Aorta (tissue), 5 donors: ENCODE measurements around the gene STK31. TPM values are rescaled to one million over a fixed set of nuclear protein-coding genes. Genes with fewer than 3 reads are reported as not detected.
A peak's percentile ranks its signal among the peaks of the same experiment; 100 is the strongest.
"Not testable (repeated sequence)": the region's sequence is repeated elsewhere in the genome, so short reads cannot be mapped to it uniquely, and the experiment has no call there.

Experiments
- ATAC-seq: fragments of 200-7000 bp; cut with Tn5 transposase; one replicate; pipeline ENCODE4 v1.9.1; 2022; ENCODE audit warnings: moderate library complexity; ENCODE audit not compliant: low FRiP score
- DNase-seq, 2 donors: peaks; one replicate each; pipeline ENCODE4 v3.0.0-alpha.2; 2020
- H3K27ac ChIP-seq, 2 donors: one replicate each; pipeline ENCODE4 v1.5.1; 2013; ENCODE audit warnings: low read length in 2 of 2, mild to moderate bottlenecking in 2 of 2, moderate library complexity in 2 of 2, control low read depth in 1 of 2, inconsistent platforms in 1 of 2, low read depth in 1 of 2
- H3K27me3 ChIP-seq, 2 donors: one replicate each; pipeline ENCODE4 v1.6.1; 2013; ENCODE audit warnings: control low read depth in 1 of 2, low read length in 1 of 2, mild to moderate bottlenecking in 1 of 2, moderate library complexity in 1 of 2; ENCODE audit not compliant: insufficient read depth in 2 of 2, control insufficient read depth in 1 of 2
- H3K36me3 ChIP-seq, 2 donors: one replicate each; pipeline ENCODE4 v1.6.1; 2013; ENCODE audit warnings: control low read depth in 1 of 2, low read length in 1 of 2, mild to moderate bottlenecking in 1 of 2; ENCODE audit not compliant: insufficient read depth in 2 of 2, control insufficient read depth in 1 of 2
- H3K4me1 ChIP-seq, 2 donors: one replicate each; pipeline ENCODE4 v1.6.1; 2013; ENCODE audit warnings: low read length in 2 of 2, control low read depth in 1 of 2, mild to moderate bottlenecking in 1 of 2, moderate library complexity in 1 of 2; ENCODE audit not compliant: insufficient read depth in 2 of 2, control insufficient read depth in 1 of 2
- H3K4me3 ChIP-seq, 2 donors: one replicate each; pipeline ENCODE4 v1.5.1; 2013; ENCODE audit warnings: low read length in 2 of 2, control low read depth in 1 of 2, mild to moderate bottlenecking in 1 of 2
- H3K9me3 ChIP-seq: one replicate; pipeline ENCODE4 v1.6.1; 2013; ENCODE audit warnings: mild to moderate bottlenecking, low read length; ENCODE audit not compliant: control insufficient read depth
- WGBS, 2 donors: extraction: QIAGEN DNeasy Blood & Tissue Kit; methylation state at CpG; one replicate each; pipeline ENCODE4 v1.1.7; 2013; 5-methylcytosine and 5-hydroxymethylcytosine counted together
- intact Hi-C, 2 donors: fragments of 100-400 bp; cut with DNase I; formaldehyde crosslinking; loops; one replicate each; pipeline versions ENCODE4 v1.14.2 to v1.15.0; 2022
- polyA plus RNA-seq, 2 donors: library from polyadenylated mRNA; stranded (reverse); fragments of 200-250 nt; gene quantifications; one replicate each; pipeline ENCODE4 v1.2.3, GENCODE V29; 2013
- total RNA-seq, 2 donors: library from RNA; stranded (reverse); fragmentation: NEBNext Ultra II Directional; extraction: Animal tissue kit (Norgen Biotek cat#: 25700); gene quantifications; one replicate each; pipeline ENCODE4 v1.2.1, GENCODE V29; 2021
- donor health status: healthy with polysubstance abuse.
- donor health status: Bipolar disorder and iron deficiency.
- donor health status: DM: no; HTN: no; CAD: no.
- donor health status: DM: no; HTN: no; CAD: no.
- donor health status: DM: yes; HTN: yes; CAD: no.

Gene STK31
- total and polyA plus RNA-seq, 4 donors, result 0.13 to 2.2 (median 0.94) TPM; not detected in 1

DNA sequence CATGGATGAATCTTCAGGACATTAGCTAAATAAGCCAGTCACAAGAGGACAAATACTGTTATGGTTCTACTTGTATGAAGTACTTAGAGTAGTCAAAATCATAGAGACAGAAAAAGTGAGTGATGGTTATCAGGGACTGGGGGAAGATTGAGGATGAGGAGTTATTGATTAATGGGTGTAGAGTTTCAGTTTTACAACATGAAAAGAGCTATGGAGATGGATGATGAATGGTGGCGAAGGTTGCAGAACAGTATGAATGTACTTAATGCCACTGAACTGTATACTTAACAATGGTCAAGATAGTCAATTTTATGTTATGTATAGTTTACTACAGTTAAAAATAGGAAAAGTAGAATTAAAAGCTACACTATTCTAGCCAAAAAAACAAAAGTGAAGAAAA lies 7.8 kb downstream of the STK31 start:
- H3K27ac ChIP-seq, result no peak overlapping the region
- no peaks in the 10 kb centered on the region for H3K4me1 ChIP-seq
- no peaks in the 10 kb centered on the region for H3K27me3 ChIP-seq
- H3K36me3 ChIP-seq, result no peaks in the 10 kb centered on the region
- DNase-seq (no peak), ATAC-seq (no peak)
- intact Hi-C loops, result no loop called here
- 97 to 100% methylated on average over 1 of the region's 1 CpG for WGBS, 2 donors
- H3K9me3 ChIP-seq, result no peaks in the 10 kb centered on the region
- H3K4me3 ChIP-seq, result no peak overlapping the region

DNA sequence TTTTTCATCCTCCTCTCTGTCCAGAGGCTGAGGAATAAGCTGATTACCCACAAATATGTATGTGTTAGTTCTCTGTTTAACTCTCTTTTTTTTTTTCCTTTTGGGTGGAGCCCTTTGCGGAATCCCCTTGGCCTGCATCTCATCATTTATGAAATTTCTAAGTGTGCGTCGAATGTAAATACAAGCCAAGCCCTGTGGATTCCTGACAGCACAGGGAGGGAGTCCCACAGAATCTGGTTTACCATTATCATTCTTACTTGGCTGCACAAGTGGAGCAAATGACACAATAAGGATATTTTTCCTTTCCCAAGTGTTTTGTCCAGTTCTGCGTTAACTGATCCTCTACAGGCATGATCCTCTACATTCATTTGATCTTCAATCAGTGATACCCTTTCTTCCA lies 11.4 kb downstream of the STK31 start:
- Histone ChIP-seq H3K4me3 (no peak overlapping the region), H3K27me3 (no peaks in the 10 kb centered on the region), H3K27ac (no peak overlapping the region), H3K36me3 (no peaks in the 10 kb centered on the region), H3K9me3 (no peaks in the 10 kb centered on the region), H3K4me1 (no peaks in the 10 kb centered on the region)
- ATAC-seq, result no peak
- no peak for DNase-seq
- intact Hi-C loops, result no loop called here
- WGBS, 2 donors, result 81 to 91% methylated on average over 4 of the region's 4 CpGs

DNA sequence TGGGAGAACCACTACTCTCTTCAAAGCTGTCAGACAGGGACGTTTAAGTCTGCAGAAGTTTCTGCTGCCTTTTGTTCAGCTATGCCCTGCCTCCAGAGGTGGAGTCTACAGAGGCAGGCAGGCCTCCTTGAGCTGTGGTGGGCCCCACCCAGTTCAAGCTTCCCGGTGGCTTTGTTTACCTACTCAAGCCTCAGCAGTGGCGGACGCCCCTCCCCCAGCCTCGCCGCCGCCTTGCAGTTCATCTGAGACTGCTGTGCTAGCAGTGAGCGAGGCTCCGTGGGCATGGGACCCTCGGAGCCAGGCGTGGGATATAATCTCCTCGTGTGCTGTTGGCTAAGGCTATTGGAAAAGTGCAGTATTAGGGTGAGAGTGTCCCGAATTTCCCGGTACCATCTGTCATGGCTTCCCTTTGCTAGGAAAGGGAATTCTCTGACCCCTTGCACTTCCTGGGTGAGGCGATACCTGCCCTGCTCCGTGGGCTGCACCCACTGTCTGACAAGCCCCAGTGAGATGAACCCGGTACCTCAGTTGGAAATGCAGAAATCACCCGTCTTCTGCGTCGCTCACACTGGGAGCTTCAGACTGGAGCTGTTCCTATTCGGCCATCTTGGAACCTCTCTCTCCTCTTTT lies 12.7 kb downstream of the STK31 start:
- H3K27me3 ChIP-seq, ATAC-seq, H3K27ac ChIP-seq, H3K36me3 ChIP-seq, intact Hi-C loops, H3K9me3 ChIP-seq, DNase-seq, H3K4me1 ChIP-seq, H3K4me3 ChIP-seq: not testable (repeated sequence)
- WGBS, 2 donors, result 84 to 87% methylated on average over 20 to 21 of the region's 21 CpGs

DNA sequence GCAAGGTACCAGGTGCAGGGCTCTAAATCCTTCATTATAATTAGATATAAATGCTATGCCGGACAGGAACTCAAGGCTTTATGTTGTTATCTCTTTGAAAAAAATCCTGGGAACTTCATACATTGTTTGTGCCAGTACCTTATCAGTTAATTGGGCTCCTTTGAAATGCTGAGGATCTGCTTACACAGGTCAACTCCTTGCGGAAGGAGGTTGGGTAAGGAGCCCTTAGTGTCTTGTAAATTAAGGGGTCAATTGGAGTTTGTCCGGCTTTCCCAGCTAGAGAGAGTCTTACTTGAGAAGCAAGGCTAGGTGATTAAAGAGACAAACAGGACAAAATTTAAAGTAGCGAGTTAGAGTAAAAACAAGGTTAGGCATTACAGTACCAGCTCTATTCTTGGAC lies 14.1 kb downstream of the STK31 start:
- intact Hi-C loops, H3K9me3 ChIP-seq, H3K27ac ChIP-seq, DNase-seq, H3K27me3 ChIP-seq, H3K4me3 ChIP-seq, H3K4me1 ChIP-seq, H3K36me3 ChIP-seq, ATAC-seq: not testable (repeated sequence)
- 56 to 84% methylated on average over 4 of the region's 4 CpGs for WGBS, 2 donors

DNA sequence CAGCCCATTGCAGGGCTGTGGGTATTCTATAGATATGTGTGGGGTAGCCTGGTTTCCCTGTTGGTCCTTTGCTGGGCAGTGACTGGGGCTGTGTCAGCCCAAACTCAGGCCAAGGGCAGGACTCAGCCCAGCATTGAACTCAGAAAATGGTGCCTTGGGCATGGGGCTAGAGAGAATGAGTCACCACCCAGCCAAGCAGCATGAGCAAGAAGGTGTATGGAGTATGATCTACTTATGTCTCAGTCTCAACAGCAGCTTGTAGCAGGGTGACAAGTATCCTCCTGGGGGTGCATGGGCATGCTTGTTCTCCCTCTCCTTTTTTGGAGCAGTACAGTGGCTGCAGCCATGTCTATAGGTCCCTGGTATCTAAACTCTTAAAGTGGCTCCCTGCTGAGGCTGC lies 32.0 kb downstream of the STK31 start:
- Histone ChIP-seq H3K27ac (no peak overlapping the region), H3K4me1 (no peaks in the 10 kb centered on the region), H3K27me3 (no peaks in the 10 kb centered on the region), H3K36me3 (no peaks in the 10 kb centered on the region), H3K4me3 (no peak overlapping the region), H3K9me3 (peaks cover 12% of the 10 kb centered on the region)
- ATAC-seq, result peak; percentile 48
- intact Hi-C loops, result no loop called here
- DNase-seq, result no peak

DNA sequence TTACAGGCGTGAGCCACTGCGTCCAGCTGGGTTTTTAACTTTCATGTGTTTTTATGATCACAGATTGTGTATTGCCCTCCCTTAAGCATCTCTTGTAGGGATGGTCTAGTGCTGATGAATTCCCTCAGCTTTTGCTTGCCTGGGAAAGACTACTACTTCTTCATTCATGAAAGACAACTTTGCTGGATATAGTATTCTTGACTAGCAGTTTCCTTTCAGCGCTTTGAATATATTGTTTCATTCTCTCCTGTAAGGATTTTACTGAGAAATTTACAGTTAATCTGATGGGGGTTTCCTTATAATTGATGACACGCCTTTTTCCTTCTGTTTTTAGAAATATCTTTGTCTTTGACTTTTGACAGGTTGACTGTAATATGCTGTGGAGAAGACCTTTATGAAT lies 33.2 kb downstream of the STK31 start:
- Histone ChIP-seq H3K9me3 (peaks cover 12% of the 10 kb centered on the region), H3K36me3 (no peaks in the 10 kb centered on the region), H3K4me1 (no peaks in the 10 kb centered on the region), H3K4me3 (no peak overlapping the region), H3K27me3 (no peaks in the 10 kb centered on the region), H3K27ac (no peak overlapping the region)
- no peak for ATAC-seq
- intact Hi-C loops, result no loop called here
- DNase-seq, result no peak
- 89 to 90% methylated on average over 4 of the region's 4 CpGs for WGBS, 2 donors

DNA sequence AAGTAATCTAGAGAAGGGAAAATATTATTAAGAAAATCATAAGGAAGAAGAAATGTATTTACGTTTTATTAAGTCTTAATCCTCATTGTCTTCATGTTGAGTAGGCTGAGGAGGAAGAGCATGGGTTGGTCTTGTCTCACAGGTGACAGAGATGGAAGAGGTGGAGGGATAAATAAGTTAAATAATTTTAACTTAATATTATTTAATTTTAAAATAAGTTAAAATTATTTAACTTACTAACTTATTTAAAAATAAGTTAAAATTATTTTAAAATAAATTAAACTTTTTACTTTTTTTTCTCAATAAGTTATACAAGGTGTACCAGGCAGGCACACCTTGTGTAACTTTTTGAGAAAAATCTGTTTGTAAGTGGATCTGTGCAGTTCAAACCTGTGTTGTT lies 36.6 kb downstream of the STK31 start:
- DNase-seq (no peak), ATAC-seq (no peak)
- Histone ChIP-seq H3K4me3 (no peak overlapping the region), H3K4me1 (no peaks in the 10 kb centered on the region), H3K36me3 (no peaks in the 10 kb centered on the region), H3K9me3 (peaks cover 12% of the 10 kb centered on the region), H3K27me3 (no peaks in the 10 kb centered on the region), H3K27ac (no peak overlapping the region)
- intact Hi-C loops, result no loop called here
- WGBS, 2 donors, result 78 to 79% methylated on average over 1 of the region's 1 CpG

DNA sequence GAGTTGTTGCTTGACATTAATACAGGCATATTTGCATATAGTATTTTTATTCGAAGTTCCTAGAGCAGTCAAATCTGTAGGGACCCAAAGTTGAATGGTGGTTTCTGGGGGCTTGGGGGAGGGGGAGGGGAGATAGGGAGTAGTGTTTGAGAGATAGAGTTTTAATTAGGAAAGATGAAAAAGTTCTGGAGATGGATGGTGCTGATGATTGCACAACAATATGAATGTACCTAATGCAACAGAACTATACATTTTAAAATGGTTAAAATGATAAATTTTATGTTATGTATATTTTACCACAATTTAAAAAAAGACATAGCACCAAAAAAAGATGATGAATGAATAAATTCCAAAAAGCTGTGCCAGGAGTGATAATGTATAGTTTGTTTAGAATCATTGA lies 41.8 kb downstream of the STK31 start:
- H3K36me3 ChIP-seq, result no peaks in the 10 kb centered on the region
- intact Hi-C loops, result no loop called here
- no peak overlapping the region for H3K4me3 ChIP-seq
- no peak for ATAC-seq
- no peak overlapping the region for H3K27ac ChIP-seq
- no peaks in the 10 kb centered on the region for H3K9me3 ChIP-seq
- 38 to 49% methylated on average over 1 of the region's 1 CpG for WGBS, 2 donors
- no peaks in the 10 kb centered on the region for H3K27me3 ChIP-seq
- H3K4me1 ChIP-seq, result no peaks in the 10 kb centered on the region
- no peak for DNase-seq

DNA sequence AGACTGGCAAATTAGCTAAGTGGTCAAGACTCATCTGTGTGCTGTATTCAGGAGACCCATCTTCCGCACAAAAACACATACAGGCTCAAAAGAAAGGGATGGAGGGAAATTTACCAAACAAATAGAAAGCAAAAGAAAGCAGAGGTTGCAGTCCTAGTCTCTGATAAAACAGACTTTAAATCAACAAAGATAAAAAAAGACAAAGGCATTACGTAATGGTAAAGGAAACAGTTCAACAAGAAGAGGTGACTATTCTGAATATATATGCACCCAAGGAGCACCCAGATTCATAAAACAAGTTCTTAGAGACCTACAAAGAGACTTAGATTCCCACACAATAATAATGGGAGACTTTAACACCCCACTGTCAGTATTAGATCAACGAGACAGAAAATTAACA lies 48.8 kb downstream of the STK31 start:
- DNase-seq, H3K36me3 ChIP-seq, H3K27ac ChIP-seq, intact Hi-C loops, H3K9me3 ChIP-seq, H3K4me3 ChIP-seq, H3K4me1 ChIP-seq, ATAC-seq, H3K27me3 ChIP-seq: not testable (repeated sequence)
- 72 to 74% methylated on average over 3 of the region's 3 CpGs for WGBS, 2 donors
